Measurements from ENCODE around the gene HMSD.

Gene HMSD

GRCh38 chr18:63975628-63976027 is 26.5 kb downstream of the HMSD start:
- TF ChIP-seq CTCF (IDR thresholded peaks at IDR 0.05; ENCODE audit: low read length, missing control alignments) = no peak
- no peak overlapping the region for H3K4me3 ChIP-seq (replicated peaks; ENCODE audit: low read depth, low read length)
- DNase-seq (ENCODE audit: low read depth) = no peak

- no peak overlapping the region for H3K4me3 ChIP-seq (replicated peaks; ENCODE audit: low read depth, low read length)
- no peak for DNase-seq (ENCODE audit: low read depth)
- no peak for TF ChIP-seq CTCF (IDR thresholded peaks at IDR 0.05; ENCODE audit: low read length, missing control alignments)
These were observed 27.9 kb downstream of the HMSD start for GRCh38 chr18:63977040-63977439.

GRCh38 chr18:63979409-63979920 is 30.4 kb downstream of the HMSD start:
- H3K4me3 ChIP-seq (replicated peaks; ENCODE audit: low read depth, low read length) = peak overlapping the region; percentile 34
- DNase-seq (ENCODE audit: low read depth) = peak; percentile 78
- peak; percentile 96 for TF ChIP-seq CTCF (IDR thresholded peaks at IDR 0.05; ENCODE audit: low read length, missing control alignments)

GRCh38 chr18:63980027-63980426 is 30.9 kb downstream of the HMSD start:
- TF ChIP-seq CTCF (IDR thresholded peaks at IDR 0.05; ENCODE audit: low read length, missing control alignments) = no peak
- H3K4me3 ChIP-seq (replicated peaks; ENCODE audit: low read depth, low read length) = peak overlapping the region; percentile 34
- DNase-seq (ENCODE audit: low read depth) = no peak

- no peak for TF ChIP-seq CTCF (IDR thresholded peaks at IDR 0.05; ENCODE audit: low read length, missing control alignments)
- no peak overlapping the region for H3K4me3 ChIP-seq (replicated peaks; ENCODE audit: low read depth, low read length)
- DNase-seq (ENCODE audit: low read depth) = no peak
These were observed 31.9 kb downstream of the HMSD start for GRCh38 chr18:63980896-63981460.

- TF ChIP-seq CTCF (IDR thresholded peaks at IDR 0.05; ENCODE audit: low read length, missing control alignments) = no peak
- no peak overlapping the region for H3K4me3 ChIP-seq (replicated peaks; ENCODE audit: low read depth, low read length)
- no peak for DNase-seq (ENCODE audit: low read depth)
These were observed 32.6 kb downstream of the HMSD start for GRCh38 chr18:63981719-63982118.

- TF ChIP-seq CTCF (IDR thresholded peaks at IDR 0.05; ENCODE audit: low read length, missing control alignments) = no peak
- DNase-seq (ENCODE audit: low read depth) = no peak
- H3K4me3 ChIP-seq (replicated peaks; ENCODE audit: low read depth, low read length) = no peak overlapping the region
These were observed 33.3 kb downstream of the HMSD start for GRCh38 chr18:63982361-63982760.

Measured in fibroblast of pulmonary artery (primary cell).